Erythroblast (primary cell): ENCODE results near the gene CBX2.

Experiments
- GATA1 ChIP-seq: IDR thresholded peaks from 2 replicates; pipeline ENCODE4 v1.6.1; 2011; ENCODE audit warnings: low read depth, mild to moderate bottlenecking, control low read depth, low read length, moderate library complexity
- POLR2A ChIP-seq: IDR thresholded peaks from 2 replicates; pipeline ENCODE4 v1.6.1; 2011; ENCODE audit warnings: mild to moderate bottlenecking, low read length

DNA sequence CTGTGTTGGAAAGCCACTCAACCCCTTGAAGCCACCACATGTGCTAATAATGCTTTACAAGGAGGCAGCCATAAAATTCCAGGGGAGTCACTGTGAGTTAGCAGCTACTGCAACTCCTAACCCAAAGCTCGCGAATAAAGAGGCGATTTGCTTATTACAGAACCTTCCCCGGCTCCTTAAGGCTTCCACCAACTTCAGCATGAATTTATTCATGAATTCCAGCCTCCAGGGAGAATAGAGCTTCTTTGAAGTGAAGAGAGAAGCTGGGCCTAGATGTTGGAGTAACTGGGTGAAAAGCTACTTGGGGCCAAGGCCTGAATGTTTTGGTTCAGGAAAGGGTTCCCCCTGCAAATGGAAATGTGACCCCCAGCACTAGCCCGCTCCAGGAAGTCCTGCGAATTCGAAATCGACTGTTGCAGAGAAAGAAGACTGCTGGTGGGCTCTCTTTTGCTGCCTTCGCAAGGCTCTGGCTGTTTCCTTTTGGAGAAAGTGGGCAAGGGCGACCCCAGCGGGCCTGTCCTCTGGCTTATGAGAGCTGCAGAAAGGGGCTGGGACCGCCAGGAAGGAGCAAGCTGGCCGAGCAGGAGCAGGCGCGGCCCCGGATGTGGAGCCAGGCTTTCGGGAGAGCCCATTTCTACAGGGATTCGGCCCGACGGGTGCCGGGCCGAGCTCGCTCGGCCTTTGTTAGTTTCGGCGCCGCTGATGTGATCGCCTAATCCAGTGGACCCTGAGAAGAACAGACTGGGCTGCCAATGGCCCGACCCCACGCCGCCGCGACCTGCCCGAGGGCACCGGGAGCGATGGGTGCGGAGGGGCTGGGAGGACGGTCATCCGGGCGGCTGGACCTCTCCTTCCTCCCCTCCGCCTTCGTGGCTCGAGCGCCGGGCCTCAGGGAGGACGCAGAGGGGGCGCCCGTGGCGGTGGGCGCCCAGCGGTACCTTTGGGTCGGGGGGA lies 11.3 kb downstream of the CBX2 start:
- TF ChIP-seq POLR2A (no peak), GATA1 (no peak)
